OCI-M1 (cell line): ENCODE data around the gene SRXN1.
A peak's percentile ranks its signal among the peaks of the same experiment; 100 is the strongest.
"Not testable (repeated sequence)": the region's sequence is repeated elsewhere in the genome, so short reads cannot be mapped to it uniquely, and the experiment has no call there.

Experiments
- DNase-seq: peaks from one replicate; lab custom pipeline; 2025; lab: John Stamatoyannopoulos, UW

SRXN1 gene

DNA sequence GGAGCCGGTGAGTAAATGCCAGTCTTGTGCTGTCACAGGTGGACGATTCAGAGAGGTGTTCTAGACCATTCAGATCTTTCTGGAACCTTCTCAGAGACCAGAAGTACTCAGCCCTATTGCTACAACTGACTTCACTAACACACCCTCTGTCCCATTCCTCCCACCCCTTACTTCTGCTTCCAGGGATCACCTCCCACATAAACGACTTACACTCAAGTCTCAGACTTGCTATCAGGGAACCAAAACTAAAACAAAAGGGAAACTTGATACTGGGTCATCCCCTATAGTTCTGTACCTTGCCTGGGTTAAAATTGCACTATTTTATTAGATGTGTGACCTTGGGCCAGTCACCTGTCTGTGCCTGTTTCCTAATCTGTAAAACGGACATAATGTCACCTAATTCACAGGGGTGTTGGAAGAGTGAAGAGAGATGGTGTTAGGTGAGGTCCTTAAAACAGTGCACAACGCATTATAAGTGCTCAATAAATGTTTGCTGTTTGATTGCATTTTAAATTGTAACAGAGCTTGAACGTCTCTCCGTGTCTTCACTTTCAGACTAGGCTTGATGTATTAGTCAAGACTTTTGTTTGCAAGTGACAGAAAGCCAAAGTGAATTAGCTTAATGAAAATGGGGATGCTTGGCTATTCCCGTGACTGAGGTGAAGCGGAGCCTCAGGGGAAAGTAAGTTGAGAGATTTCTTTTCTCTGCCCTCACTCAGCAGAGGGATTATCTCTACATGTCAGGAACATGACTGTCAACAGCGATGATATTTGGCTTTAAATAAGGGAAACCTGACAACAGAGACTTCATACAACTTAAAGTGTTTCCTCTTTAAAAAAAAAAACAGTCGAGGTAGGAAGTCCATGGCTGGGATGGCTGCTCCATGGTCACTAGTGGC, 3.0 kb upstream of the SRXN1 start:
- DNase-seq, result peak; percentile 53

GRCh38 chr20:654417-654750, 1.4 kb upstream of the SRXN1 start:
- DNase-seq, result peak; percentile 46

DNA sequence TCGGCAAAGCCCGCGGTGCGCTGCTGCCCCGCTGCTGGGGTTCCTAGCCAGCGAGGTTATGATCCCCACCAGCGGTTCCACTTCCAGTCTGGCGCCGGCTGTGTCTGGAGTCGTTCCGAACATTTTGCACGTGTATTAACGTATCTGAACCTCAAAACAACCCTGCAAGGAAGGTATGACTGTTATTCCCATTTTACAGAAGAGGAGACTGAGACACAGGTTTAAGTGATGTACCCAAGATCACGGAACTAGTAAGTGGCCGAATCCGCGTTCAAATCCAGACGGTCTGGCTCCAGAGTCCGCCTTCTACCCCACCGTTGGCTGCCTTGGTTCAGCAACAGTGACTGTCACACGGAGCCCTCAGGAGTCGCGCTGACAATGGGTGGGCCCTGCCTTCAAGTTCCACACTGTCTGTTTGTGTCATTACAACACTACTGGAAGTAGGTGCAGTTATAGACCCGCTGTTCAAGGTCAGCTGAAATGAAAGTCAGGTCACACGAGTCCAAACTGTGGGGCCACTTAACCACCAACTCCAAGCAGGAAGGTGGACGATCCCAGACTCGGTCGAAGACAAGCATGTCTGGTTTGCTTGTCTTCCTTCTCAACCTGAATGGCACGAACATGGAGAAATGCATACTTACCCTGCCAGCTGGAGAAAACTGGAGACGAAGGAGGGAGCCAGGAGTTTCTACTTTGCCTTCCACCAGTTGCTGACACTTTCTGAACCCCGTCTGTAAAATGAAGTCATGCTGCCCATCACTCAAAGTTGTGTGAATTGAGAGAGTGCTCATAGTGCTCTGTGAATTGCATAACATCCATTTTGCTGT, 803 bp upstream of the SRXN1 start:
- DNase-seq, result no peak

GRCh38 chr20:652615-653109, 338 bp downstream of the SRXN1 start:
- DNase-seq, result peak; percentile 72

GRCh38 chr20:651713-652614, 1.0 kb downstream of the SRXN1 start:
- DNase-seq, result peak; percentile 77

- no peak for DNase-seq
These were observed 2.0 kb downstream of the SRXN1 start for GRCh38 chr20:650954-651353.

DNA sequence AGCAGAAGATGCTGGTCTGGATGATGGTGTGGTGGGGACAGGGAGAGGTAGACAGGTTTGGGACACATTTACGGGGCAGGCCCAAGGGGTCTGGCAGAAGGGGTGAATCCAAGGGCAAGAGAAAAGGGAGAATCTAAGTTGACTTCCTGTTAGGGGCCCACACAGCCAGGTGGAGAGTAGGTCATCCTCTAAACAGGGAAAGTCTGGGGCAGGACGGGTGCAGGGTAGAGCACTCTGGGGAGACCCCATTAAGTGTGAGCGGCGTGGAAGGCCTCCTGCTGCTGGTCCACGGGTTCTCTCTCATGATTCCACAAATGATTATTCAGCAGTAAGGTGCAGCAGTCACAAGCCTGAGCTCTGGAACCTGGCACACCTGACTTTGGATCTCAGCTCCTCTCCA, 2.7 kb downstream of the SRXN1 start:
- no peak for DNase-seq

DNA sequence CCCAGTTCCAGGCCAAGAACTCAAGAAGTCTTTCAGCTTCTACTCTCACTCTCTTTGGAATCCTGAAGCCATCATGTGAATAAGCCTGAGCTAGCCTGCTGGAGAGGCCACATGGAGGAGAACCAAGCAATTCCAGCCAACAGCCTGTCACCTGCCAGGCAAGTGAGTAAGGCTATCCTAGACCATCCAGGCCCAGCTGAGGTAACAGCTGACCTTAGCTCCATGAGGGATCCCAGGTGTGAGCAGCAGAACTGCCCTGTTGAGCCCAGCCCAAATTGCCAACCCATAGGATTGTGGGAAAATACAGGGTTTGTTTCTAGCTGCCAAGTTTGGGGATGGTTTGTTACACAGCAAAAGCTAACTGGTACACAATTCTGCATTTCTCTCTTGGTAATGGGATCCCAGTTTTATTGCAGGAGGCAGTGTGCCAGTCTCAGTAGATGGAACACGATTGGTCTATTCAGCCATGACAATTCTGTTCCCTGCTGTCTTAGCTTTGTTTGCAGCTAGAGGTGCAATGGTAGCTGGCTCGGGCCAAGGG, 5.5 kb downstream of the SRXN1 start:
- DNase-seq, result no peak

GRCh38 chr20:646868-647233, 6.1 kb downstream of the SRXN1 start:
- no peak for DNase-seq

GRCh38 chr20:646107-646867, 6.7 kb downstream of the SRXN1 start:
- DNase-seq, result no peak

DNA sequence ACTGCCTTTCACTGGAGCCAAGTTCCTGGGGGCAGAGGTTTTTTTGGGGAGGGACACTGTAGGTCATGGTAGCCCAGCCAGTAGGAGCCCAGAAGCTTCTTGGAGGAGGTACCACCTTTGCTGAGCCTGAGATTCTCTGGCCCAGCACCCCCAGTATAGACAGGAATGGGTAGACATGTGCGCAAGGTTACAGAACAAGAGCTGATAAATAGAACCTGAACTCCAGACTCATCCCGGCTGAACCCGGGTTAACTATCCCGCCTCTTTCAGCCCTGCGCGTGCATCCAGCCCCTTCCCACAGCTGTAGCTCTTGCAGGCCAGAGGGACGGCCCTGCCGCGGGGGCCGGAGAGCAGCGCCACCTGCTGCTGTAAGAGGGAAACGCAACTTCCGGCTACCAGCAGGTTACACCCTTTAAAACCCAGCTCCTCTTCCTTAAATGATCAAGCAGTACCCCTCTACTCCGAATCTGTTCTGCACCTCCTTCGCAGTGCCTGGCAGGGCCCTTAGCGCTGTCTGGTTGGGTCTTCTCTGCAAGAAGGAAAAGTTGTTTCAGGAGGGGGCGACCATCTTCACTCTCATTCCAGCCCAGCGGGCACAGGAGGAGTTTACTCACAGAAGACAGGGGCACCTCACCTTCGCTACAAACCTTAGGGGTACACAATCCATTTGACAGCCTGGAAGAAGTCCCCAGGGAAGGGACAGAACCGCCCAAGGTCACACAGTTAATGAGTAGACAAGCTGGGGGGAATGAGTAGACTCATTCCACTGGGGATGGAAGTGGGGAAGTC, 7.5 kb downstream of the SRXN1 start:
- peak; percentile 94 for DNase-seq

DNA sequence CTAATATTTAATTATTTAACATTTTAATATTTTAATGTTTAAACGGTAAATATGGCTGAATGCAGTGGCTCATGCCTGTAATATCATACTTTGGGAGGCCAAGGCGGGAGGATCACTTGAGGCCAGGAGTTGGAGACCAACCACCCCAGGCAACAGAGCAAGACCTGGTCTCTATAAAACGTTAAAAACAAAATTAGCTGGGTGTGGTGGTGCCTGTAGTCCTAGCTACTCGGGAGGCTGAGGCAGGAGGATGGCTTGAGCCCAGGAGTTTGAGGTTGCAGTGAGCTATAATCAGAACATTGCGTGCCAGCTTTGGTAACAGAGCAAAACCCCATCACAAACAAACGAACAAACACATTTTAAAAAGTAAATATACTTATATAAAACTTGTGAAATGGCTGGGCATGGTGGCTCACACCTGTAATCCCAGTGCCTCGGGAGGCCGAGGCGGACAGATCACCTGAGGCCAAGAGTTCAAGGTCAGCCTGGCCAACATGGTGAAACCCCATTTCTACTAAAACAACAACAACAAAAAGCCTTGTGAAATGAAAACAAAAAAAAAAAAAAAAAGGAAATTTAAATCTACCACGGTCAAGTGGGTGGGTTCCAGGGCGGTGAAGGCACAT, 8.2 kb downstream of the SRXN1 start:
- DNase-seq, result no peak

- DNase-seq, result no peak
These were observed 10.4 kb downstream of the SRXN1 start for GRCh38 chr20:642398-643174.

GRCh38 chr20:642013-642397, 11.0 kb downstream of the SRXN1 start:
- DNase-seq, result not testable (repeated sequence)

GRCh38 chr20:641516-641875, 11.5 kb downstream of the SRXN1 start:
- peak; percentile 62 for DNase-seq

DNA sequence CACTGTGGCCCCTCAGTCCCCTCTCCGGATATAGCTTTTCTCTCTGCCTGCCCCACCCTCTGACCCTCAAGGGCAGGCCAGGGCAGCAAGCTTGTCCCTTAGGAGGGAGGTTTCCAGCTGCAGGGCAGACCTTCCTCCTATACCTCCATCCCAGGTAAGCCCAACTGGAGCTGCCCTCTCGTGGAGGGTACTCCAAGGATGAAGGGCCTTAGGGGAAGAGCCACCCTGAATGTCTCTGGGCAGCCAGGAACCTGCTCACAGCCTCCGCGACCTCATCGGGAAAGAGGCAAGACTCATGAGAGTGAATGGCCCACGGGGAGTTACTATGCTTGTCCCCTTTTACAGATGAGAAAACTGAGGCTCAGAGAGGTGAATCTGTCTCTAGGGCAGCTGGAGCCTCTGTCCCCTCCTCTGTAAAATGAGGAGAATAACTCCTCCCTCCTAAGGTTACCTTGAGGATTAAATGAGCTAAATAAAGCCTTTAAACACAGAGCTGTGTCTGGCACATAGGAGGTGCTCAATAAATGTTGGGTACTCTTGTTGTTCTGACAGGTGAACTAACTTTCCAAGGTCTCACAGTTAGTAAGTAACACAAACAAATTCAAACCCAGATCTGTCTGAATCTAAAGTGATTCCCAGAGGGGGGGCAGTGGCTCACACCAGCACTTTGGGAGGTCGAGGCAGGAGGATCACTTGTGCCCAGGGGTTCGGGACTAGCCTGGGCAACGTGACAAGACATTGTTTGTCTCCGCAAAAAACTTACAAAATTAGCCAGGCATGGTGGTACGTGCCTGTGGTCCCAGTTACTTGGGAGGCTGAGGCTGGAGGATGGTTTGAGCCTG, 12.1 kb downstream of the SRXN1 start:
- no peak for DNase-seq

- DNase-seq, result no peak
These were observed 14.4 kb downstream of the SRXN1 start for GRCh38 chr20:638579-638978.

DNA sequence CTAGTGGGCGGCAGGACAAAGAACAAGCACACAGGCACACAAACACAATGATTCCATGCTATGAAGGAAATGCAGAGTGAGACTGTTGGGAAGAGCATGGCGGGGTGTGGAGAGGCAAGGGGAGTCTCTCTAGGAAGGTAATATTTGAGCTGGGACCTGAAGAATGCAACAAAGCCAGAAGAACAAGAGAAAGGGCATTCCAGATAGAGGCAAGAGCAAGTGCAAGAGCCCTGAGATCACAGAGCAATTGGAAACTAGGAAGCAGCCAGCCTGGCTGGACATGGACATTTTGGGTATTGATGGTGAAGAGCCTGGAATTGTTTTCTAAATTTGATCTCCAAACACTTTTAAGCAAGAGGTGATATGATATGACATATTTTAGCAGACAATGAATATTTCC, 15.4 kb downstream of the SRXN1 start:
- no peak for DNase-seq
